GM13977 (cell line): ENCODE results near the gene CARD8.
"Not testable (repeated sequence)": the region's sequence is repeated elsewhere in the genome, so short reads cannot be mapped to it uniquely, and the experiment has no call there.

Source experiments
- DNase-seq: peaks from one replicate; pipeline ENCODE4 v3.0.0; 2012; ENCODE audit warnings: low spot score
- CTCF ChIP-seq: IDR thresholded peaks from 2 replicates; pipeline ENCODE4 v1.5.1; 2012; ENCODE audit warnings: mild to moderate bottlenecking, control low read depth; ENCODE audit not compliant: insufficient read depth; ENCODE audit errors: extremely low read depth, missing control alignments
- in situ Hi-C: fragments of 300-500 bp; cut with MboI; formaldehyde crosslinking; loops from one replicate; pipeline ENCODE4 v1.12.0; 2022; ENCODE audit warnings: low sequenced_read_pairs, low pct_unique_long_range_greater_than_20kb, mixed read lengths, inconsistent platforms; ENCODE audit not compliant: unreplicated experiment

The CARD8 gene

DNA sequence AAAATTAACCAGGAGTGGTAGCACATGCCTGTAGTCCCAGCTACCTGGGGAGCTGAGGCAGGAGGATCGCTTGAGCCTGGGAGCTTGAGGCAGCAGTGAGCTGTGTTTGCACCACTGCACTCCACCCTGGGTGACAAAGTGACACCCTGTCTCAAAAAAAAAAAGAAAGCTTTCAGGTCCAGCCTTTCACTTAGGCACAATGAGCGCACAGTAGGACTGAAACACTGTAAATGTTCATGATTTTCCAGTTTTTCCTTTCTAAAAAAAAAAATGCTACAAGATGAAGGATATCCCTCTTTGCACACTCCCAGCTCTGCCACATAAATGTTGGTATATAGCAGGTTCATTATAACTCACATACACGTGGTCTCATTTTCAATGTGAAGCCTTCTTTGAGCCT lies 32.0 kb upstream of the CARD8 start:
- TF ChIP-seq CTCF, result no peak
- in situ Hi-C loops, result no loop called here
- DNase-seq, result no peak

DNA sequence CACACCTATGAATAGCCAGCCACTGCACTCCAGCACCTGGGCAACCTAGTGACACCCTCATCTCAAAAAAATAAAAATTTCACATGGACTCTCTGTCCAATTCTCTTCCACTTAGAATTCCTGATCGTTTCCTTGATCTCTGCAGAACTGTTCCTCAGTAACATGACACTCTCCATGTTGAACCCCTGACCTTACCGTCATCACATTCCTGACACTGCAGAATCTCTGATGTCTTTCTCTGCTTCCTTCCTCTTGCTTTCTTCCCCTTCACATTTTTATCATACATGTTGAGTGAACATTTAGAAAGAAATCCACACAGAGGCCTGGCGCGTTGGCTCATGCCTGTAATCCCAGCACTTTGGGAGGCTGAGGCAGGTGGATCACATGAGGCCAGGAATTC lies 29.2 kb upstream of the CARD8 start:
- no peak for TF ChIP-seq CTCF
- in situ Hi-C loops, result no loop called here
- no peak for DNase-seq

GRCh38 chr19:48283908-48284307 lies 28.2 kb upstream of the CARD8 start:
- DNase-seq, result no peak
- in situ Hi-C loops, result no loop called here
- no peak for TF ChIP-seq CTCF

DNA sequence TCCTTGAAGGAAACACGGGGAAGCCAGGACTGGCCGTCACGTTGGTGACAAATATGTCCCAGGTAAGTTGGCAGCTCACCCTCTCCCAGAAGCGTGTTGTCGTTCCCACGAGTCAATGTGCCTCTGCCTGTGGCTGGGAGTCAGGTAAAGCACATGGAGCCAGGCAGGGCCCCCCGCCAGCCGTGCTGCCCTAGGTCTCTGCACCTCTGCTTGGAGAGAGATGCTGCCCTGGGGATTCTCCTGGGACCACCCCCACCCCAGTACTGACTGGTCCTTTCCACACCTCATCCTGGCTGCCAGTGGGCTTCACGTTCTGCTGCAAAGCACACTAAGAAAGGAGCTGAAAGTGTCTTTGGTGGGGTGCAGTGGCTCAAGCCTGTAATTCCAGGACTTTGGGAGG lies 24.0 kb upstream of the CARD8 start:
- DNase-seq, result peak; percentile 7
- TF ChIP-seq CTCF, result no peak
- in situ Hi-C loops, result no loop called here

DNA sequence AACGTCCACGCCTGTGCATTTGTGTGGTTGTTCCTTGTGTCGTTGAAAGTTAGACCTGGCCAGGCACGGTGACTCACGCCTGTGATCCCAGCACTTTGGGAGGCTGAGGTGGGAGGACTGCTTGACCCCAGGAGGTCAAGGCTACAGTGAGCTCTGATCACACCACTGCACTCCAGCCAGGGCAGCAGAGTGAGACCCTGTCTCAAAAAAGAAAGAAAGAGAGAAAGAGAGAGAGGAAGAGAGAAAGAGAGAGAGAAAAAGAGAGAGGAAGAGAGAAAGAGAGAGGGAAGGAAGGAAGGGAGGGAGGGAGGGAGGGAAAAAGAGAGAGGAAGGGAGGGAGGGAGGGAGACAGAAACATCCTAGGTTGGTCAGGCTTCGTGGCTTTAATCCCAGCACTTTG lies 19.2 kb upstream of the CARD8 start:
- DNase-seq, result no peak
- TF ChIP-seq CTCF, result no peak
- in situ Hi-C loops, result loop anchor here (25.0 kb wide), 1 partner anchor 313 kb away; no protein-coding TSS in a partner anchor

DNA sequence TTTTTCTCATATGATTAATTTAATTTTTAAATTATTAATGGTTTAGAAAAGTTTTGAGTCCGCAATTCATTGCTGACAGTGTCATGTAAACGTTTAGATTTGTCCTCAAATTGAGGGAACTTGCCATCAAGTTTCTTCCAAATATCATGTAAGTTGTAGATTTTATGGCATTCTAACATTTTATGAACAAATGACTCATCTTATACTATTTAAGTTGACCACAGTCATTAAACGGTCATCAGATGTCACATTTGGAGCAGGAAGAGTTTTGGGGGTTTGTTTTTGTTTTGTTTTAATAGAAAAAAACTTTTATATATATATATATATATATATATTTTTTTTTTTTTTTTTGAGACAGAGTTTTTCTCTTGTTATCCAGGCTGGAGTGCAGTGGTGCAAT lies 18.5 kb upstream of the CARD8 start:
- no peak for TF ChIP-seq CTCF
- in situ Hi-C loops, result loop anchor here (25.0 kb wide), 1 partner anchor 312 kb away; no protein-coding TSS in a partner anchor
- DNase-seq, result no peak

GRCh38 chr19:48271531-48272151 lies 15.9 kb upstream of the CARD8 start:
- DNase-seq, result peak; percentile 51
- in situ Hi-C loops, result loop anchor here (25.0 kb wide), 1 partner anchor 309 kb away; no protein-coding TSS in a partner anchor
- no peak for TF ChIP-seq CTCF

GRCh38 chr19:48269617-48270026 lies 13.9 kb upstream of the CARD8 start:
- in situ Hi-C loops, result loop anchor here (25.0 kb wide), 1 partner anchor 307 kb away; no protein-coding TSS in a partner anchor
- DNase-seq, result not testable (repeated sequence)

DNA sequence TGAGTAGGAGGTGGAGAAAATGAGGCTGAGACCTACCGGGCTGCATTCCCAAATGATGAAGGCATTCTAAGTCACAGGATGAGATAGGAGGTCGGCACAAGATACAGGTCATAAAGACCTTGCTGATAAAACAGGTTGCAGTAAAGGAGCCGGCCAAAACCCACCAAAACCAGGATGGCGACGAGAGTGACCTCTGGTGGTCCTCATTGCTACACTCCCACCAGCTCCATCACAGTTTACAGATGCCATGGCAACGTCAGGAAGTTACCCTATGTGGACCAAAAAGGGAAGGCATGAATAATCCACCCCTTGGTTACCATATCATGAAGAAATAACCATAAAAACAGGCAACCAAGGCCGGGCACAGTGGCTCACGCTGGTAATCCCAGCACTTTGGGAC lies 9.6 kb upstream of the CARD8 start:
- DNase-seq, result not testable (repeated sequence)
- in situ Hi-C loops, result loop anchor here (25.0 kb wide), 1 partner anchor 303 kb away; no protein-coding TSS in a partner anchor

DNA sequence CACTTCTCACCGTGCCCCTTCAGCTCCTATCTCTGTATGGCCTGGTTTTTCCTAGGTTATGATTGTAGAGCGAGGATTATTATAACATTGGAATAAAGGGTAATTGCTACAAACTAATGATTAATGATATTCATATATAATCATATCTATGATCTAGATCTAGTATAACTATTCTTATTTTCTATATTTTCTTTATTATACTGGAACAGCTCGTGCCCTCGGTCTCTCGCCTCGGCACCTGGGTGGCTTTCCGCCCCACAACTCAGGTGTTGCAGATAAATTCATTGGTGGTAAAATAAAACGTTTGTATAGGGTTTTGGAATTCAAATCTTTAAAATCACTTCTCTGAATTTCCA lies 4.6 kb upstream of the CARD8 start:
- DNase-seq, result not testable (repeated sequence)
- in situ Hi-C loops, result loop anchor here (25.0 kb wide), 1 partner anchor 298 kb away; no protein-coding TSS in a partner anchor
